T-helper 2 cell treated with Interferon-gamma antibody and Interleukin-4, amounts not matched to agents 5 μg/mL and 100 μg/mL, for 36 hours (primary cell): Measurements from ENCODE around the gene SRSF12.

Experiments
- DNase-seq: peaks from one replicate; pipeline ENCODE4 v3.0.0; 2021; ENCODE audit warnings: low spot score
- H3K27ac Mint-ChIP-seq: one replicate; pipeline ENCODE4 v1.8.0; 2021; ENCODE audit warnings: mild to moderate bottlenecking, mixed read lengths
- H3K27me3 Mint-ChIP-seq: one replicate; pipeline ENCODE4 v1.8.0; 2021; ENCODE audit warnings: low read depth, mixed read lengths
- H3K36me3 Mint-ChIP-seq: one replicate; pipeline ENCODE4 v1.8.0; 2021; ENCODE audit warnings: low read depth, mixed read lengths
- H3K4me1 Mint-ChIP-seq: one replicate; pipeline ENCODE4 v1.8.0; 2021; ENCODE audit warnings: low read depth, mixed read lengths
- H3K4me3 Mint-ChIP-seq: one replicate; pipeline ENCODE4 v1.8.0; 2022; ENCODE audit warnings: mild to moderate bottlenecking, moderate library complexity, mixed read lengths
- H3K9me3 Mint-ChIP-seq: one replicate; pipeline ENCODE4 v1.8.0; 2021; ENCODE audit warnings: mixed read lengths

Gene SRSF12

DNA sequence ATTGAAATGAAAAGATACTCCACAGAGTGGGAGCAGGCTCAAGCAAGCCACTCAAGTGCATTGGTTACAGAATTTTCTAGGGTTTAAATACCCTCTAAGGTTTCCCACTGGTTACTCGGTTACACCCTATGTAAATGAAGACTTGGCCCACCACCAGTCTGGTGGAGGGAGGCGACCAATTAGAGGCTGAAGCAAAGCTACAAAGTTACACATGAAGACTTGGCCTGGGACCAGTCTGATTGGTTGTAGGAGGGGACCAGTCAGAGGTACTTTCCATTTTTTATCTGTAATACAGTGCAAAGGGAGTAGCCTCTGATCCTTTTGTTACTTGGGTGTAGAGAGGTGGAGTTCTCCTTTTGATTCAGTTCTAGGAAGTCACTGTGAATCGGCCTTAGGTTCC lies 7.6 kb downstream of the SRSF12 start:
- H3K4me3 Mint-ChIP-seq = no peak overlapping the region
- H3K36me3 Mint-ChIP-seq = no peaks in the 10 kb centered on the region
- peaks cover 7% of the 10 kb centered on the region for H3K27me3 Mint-ChIP-seq
- H3K27ac Mint-ChIP-seq = no peak overlapping the region
- no peaks in the 10 kb centered on the region for H3K4me1 Mint-ChIP-seq
- DNase-seq = no peak
- no peaks in the 10 kb centered on the region for H3K9me3 Mint-ChIP-seq

DNA sequence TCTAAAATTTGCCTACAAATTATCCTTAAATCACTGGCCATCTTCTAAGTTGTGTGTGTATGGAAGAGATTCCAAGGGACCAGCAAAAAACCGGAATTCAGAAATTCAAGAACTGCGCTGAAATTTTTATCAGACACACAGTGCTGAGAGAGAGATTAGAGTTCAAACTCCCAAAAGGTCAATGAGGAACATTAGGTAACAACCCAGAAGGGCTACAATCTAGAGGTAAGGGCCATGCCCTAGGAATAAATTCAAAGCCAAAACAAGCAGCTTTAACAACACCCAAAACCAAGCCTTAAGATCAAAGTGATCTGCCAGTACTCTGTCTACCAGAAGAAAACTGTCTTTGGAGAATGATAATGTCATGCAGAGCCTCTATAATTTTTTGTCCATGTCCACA lies 17.8 kb downstream of the SRSF12 start:
- H3K27ac Mint-ChIP-seq = no peak overlapping the region
- no peaks in the 10 kb centered on the region for H3K9me3 Mint-ChIP-seq
- DNase-seq = no peak
- H3K27me3 Mint-ChIP-seq = no peaks in the 10 kb centered on the region
- peaks cover 7% of the 10 kb centered on the region for H3K4me1 Mint-ChIP-seq
- no peaks in the 10 kb centered on the region for H3K36me3 Mint-ChIP-seq
- no peak overlapping the region for H3K4me3 Mint-ChIP-seq

- Mint-ChIP-seq H3K4me3 (no peak overlapping the region), H3K27me3 (no peaks in the 10 kb centered on the region), H3K27ac (no peak overlapping the region), H3K36me3 (no peaks in the 10 kb centered on the region), H3K9me3 (no peaks in the 10 kb centered on the region), H3K4me1 (peaks cover 7% of the 10 kb centered on the region)
- DNase-seq = no peak
Observed at GRCh38 chr6:89098461-89098860, 19.4 kb downstream of the SRSF12 start.

DNA sequence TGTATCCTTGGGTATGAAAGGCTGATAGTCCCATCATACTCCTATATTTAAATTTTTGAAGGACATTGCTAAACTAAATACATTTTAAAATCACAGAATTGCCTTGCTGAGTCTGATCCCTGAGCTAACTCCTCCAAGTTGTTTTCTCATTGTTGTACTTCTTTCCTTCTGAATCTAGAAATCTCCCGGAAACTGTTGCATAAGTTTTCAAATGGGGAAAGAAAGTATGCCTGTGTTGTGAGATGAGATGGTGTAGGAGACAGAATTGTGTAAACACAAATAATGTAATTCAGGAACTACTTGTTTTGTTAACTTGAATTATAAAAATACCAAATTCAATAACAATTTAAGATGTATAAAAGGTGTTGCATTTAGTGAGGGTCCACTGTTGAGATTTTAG lies 30.0 kb downstream of the SRSF12 start:
- Mint-ChIP-seq H3K9me3 (no peaks in the 10 kb centered on the region), H3K27me3 (no peaks in the 10 kb centered on the region), H3K27ac (no peak overlapping the region), H3K36me3 (peaks cover 31% of the 10 kb centered on the region), H3K4me1 (peaks cover 22% of the 10 kb centered on the region), H3K4me3 (no peak overlapping the region)
- DNase-seq = no peak

DNA sequence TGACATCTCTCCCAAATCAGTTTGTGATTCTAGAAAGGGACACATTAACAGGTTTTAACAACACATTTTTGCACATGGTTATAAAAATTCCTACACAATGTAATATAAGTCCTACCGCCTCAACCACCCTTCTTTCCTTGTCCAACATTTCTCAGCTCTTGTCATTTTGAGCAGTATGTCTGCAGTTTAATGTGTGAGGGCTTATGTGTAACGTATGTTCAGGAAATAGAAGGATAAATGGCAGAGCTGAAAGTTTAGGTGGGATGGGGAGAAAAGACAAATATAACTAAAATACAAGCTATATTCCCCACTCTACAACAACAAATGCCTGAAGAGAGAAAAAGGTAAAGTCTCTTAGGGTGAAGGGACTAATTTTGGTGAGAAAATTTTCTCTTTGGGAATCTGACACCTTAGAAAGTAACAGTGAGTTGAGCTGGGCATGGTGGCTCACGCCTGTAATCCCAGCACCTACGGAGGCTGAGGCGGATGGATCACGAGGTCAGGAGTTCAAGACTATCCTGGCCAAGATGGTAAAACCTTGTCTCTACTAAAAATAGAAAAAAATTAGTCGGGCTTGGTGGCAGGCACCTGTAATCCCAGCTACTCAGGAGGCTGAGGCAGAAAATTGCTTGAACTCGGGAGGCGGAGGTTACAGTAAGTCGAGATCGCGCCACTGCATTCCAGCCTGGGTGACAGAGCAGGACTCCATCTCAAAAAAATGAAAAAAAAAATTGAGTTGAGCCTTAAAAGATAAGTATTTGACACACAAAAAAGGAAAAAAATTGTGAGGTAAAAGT lies 32.3 kb downstream of the SRSF12 start:
- Mint-ChIP-seq H3K4me1 (peaks cover 26% of the 10 kb centered on the region), H3K27me3 (peaks cover 2% of the 10 kb centered on the region), H3K9me3 (no peaks in the 10 kb centered on the region), H3K4me3 (no peak overlapping the region), H3K36me3 (peaks cover 38% of the 10 kb centered on the region), H3K27ac (no peak overlapping the region)
- DNase-seq = no peak

- no peak for DNase-seq
- peaks cover 4% of the 10 kb centered on the region for H3K27me3 Mint-ChIP-seq
- peaks cover 38% of the 10 kb centered on the region for H3K36me3 Mint-ChIP-seq
- H3K4me3 Mint-ChIP-seq = peak overlapping the region; percentile 5
- H3K27ac Mint-ChIP-seq = peak overlapping the region; percentile 13
- H3K9me3 Mint-ChIP-seq = no peaks in the 10 kb centered on the region
- H3K4me1 Mint-ChIP-seq = peaks cover 25% of the 10 kb centered on the region
Observed at GRCh38 chr6:89084954-89085353, 32.9 kb downstream of the SRSF12 start.

- Mint-ChIP-seq H3K4me3 (peak overlapping the region; percentile 5), H3K36me3 (peaks cover 38% of the 10 kb centered on the region), H3K27ac (peak overlapping the region; percentile 13), H3K4me1 (peaks cover 25% of the 10 kb centered on the region), H3K9me3 (no peaks in the 10 kb centered on the region), H3K27me3 (peaks cover 4% of the 10 kb centered on the region)
- no peak for DNase-seq
Observed at GRCh38 chr6:89084542-89084941, 33.3 kb downstream of the SRSF12 start.

- Mint-ChIP-seq H3K4me3 (peak overlapping the region; percentile 95), H3K27me3 (peaks cover 4% of the 10 kb centered on the region), H3K36me3 (peaks cover 38% of the 10 kb centered on the region), H3K4me1 (peaks cover 31% of the 10 kb centered on the region), H3K9me3 (no peaks in the 10 kb centered on the region), H3K27ac (peak overlapping the region; percentile 94)
- DNase-seq = no peak
Observed at GRCh38 chr6:89082486-89082891, 35.4 kb downstream of the SRSF12 start.

- Mint-ChIP-seq H3K27me3 (peaks cover 4% of the 10 kb centered on the region), H3K9me3 (no peaks in the 10 kb centered on the region), H3K4me3 (peak overlapping the region; percentile 95), H3K36me3 (peaks cover 35% of the 10 kb centered on the region), H3K4me1 (peaks cover 31% of the 10 kb centered on the region), H3K27ac (peak overlapping the region; percentile 94)
- DNase-seq = peak; percentile 94
Observed at GRCh38 chr6:89081423-89082322, 36.2 kb downstream of the SRSF12 start.

GRCh38 chr6:89081129-89081422 lies 36.8 kb downstream of the SRSF12 start:
- peaks cover 31% of the 10 kb centered on the region for H3K4me1 Mint-ChIP-seq

GRCh38 chr6:89080281-89081128 lies 37.4 kb downstream of the SRSF12 start, which contains the start of gene PNRC1:
PNRC1 (plus strand) TSS chr6:89080751; CDS start chr6:89080895, 144 bp downstream.
- Mint-ChIP-seq H3K4me3 (peak within 1 kb of the TSS; percentile 95), H3K9me3 (no peaks in the 10 kb centered on the region), H3K4me1 (peaks cover 31% of the 10 kb centered on the region), H3K27me3 (peaks cover 4% of the 10 kb centered on the region), H3K36me3 (peaks cover 27% of the 10 kb centered on the region), H3K27ac (peak within 1 kb of the TSS; percentile 94)
- peak; percentile 100 for DNase-seq

More at GRCh38 chr6:89081129-89081422, 36.8 kb downstream of the SRSF12 start:
- H3K36me3 Mint-ChIP-seq = peaks cover 32% of the 10 kb centered on the region
- no peaks in the 10 kb centered on the region for H3K9me3 Mint-ChIP-seq
- H3K27me3 Mint-ChIP-seq = peaks cover 4% of the 10 kb centered on the region
- DNase-seq = no peak
- H3K4me3 Mint-ChIP-seq = peak overlapping the region; percentile 90
- H3K27ac Mint-ChIP-seq = peak overlapping the region; percentile 93

- no peaks in the 10 kb centered on the region for H3K9me3 Mint-ChIP-seq
- H3K4me3 Mint-ChIP-seq = peak overlapping the region; percentile 90
- peaks cover 4% of the 10 kb centered on the region for H3K27me3 Mint-ChIP-seq
- H3K27ac Mint-ChIP-seq = peak overlapping the region; percentile 93
- peak; percentile 51 for DNase-seq
- H3K4me1 Mint-ChIP-seq = peaks cover 28% of the 10 kb centered on the region
- peaks cover 19% of the 10 kb centered on the region for H3K36me3 Mint-ChIP-seq
Observed at GRCh38 chr6:89079511-89080234, 38.2 kb downstream of the SRSF12 start.

- no peaks in the 10 kb centered on the region for H3K36me3 Mint-ChIP-seq
- peaks cover 8% of the 10 kb centered on the region for H3K4me1 Mint-ChIP-seq
- H3K4me3 Mint-ChIP-seq = no peak overlapping the region
- H3K9me3 Mint-ChIP-seq = no peaks in the 10 kb centered on the region
- peaks cover 4% of the 10 kb centered on the region for H3K27me3 Mint-ChIP-seq
- DNase-seq = no peak
- no peak overlapping the region for H3K27ac Mint-ChIP-seq
Observed at GRCh38 chr6:89073840-89074239, 44.0 kb downstream of the SRSF12 start.
